HEK293 (cell line): Measurements from ENCODE around the gene DYNC1I1.

Experiments used
- CTCF ChIA-PET: fragments of 350-600 bp; formaldehyde crosslinking; extraction: SDS; loops from one replicate; lab custom pipeline; 2021; ENCODE audit warnings: antibody characterized with exemption; lab: Yijun Ruan, JAX
- POLR2A ChIA-PET: fragments of 300-600 bp; formaldehyde crosslinking; extraction: SDS; loops from one replicate; lab custom pipeline; 2020; ENCODE audit warnings: antibody characterized with exemption, inconsistent platforms; lab: Yijun Ruan, JAX
- H3K27ac ChIP-seq: fragments of 200-500 bp; sonication (Bioruptor generic); 2 replicates; pipeline ENCODE4 v1.5.1; 2014; ENCODE audit warnings: low read depth, low read length, control low read depth, inconsistent platforms; ENCODE audit errors: extremely low read depth
- H3K36me3 ChIP-seq, 2 experiments: fragments of 200-500 bp in 1 of 2; sonication (Bioruptor generic) in 1 of 2; 1 replicate in 1 of 2; 2 replicates in 1 of 2; pipeline ENCODE4 v1.5.1; 2014 to 2017; ENCODE audit warnings: inconsistent platforms in 2 of 2, low read length in 2 of 2; ENCODE audit not compliant: control insufficient read depth in 2 of 2, insufficient read depth in 1 of 2
- H3K4me1 ChIP-seq: fragments of 200-500 bp; sonication (Bioruptor generic); 2 replicates; pipeline ENCODE4 v1.5.1; 2014; ENCODE audit warnings: mild to moderate bottlenecking, low read length, inconsistent platforms; ENCODE audit not compliant: control insufficient read depth, insufficient read depth
- H3K4me3 ChIP-seq: 2 replicates; pipeline ENCODE4 v1.5.1; 2011; ENCODE audit warnings: low read depth, mild to moderate bottlenecking, control low read depth, low read length, moderate library complexity
- H3K9me3 ChIP-seq: fragments of 200-500 bp; sonication (Bioruptor generic); 2 replicates; pipeline ENCODE4 v1.5.1; 2014; ENCODE audit warnings: low read depth, low read length, inconsistent platforms; ENCODE audit not compliant: control insufficient read depth, insufficient read depth
- CTCF ChIP-seq: fragments of 450-650 bp; formaldehyde crosslinking; IDR thresholded peaks from 2 replicates; pipeline ENCODE4 v1.5.1; 2016; ENCODE audit warnings: missing biosample characterization, missing genetic modification characterization
- HOXA7 ChIP-seq: sonication (generic); formaldehyde crosslinking; IDR thresholded peaks from 2 replicates; pipeline ENCODE4 v1.8.1; 2022; ENCODE audit warnings: missing genetic modification reagents, borderline replicate concordance
- KLF8 ChIP-seq: fragments of 450-650 bp; formaldehyde crosslinking; IDR thresholded peaks from 2 replicates; pipeline ENCODE4 v1.5.1; 2016; ENCODE audit warnings: missing biosample characterization, missing genetic modification characterization
- SCRT2 ChIP-seq: fragments of 450-650 bp; formaldehyde crosslinking; IDR thresholded peaks from 2 replicates; pipeline ENCODE4 v1.5.1; 2016; ENCODE audit warnings: missing biosample characterization, missing genetic modification characterization
- ZBTB17 ChIP-seq: fragments of 450-650 bp; formaldehyde crosslinking; IDR thresholded peaks from 2 replicates; pipeline ENCODE4 v1.5.1; 2016; ENCODE audit warnings: missing biosample characterization, missing genetic modification characterization
- ZBTB20 ChIP-seq: fragments of 450-650 bp; formaldehyde crosslinking; IDR thresholded peaks from 2 replicates; pipeline ENCODE4 v1.5.1; 2016; ENCODE audit warnings: missing biosample characterization, missing genetic modification characterization
- ZBTB7A ChIP-seq: fragments of 450-650 bp; formaldehyde crosslinking; IDR thresholded peaks from 2 replicates; pipeline ENCODE4 v1.5.1; 2016; ENCODE audit warnings: low read depth, missing biosample characterization, missing genetic modification characterization
- ZFHX2 ChIP-seq: fragments of 450-650 bp; formaldehyde crosslinking; conservative IDR thresholded peaks from 2 replicates; pipeline ENCODE4 v1.5.1; 2016; ENCODE audit warnings: missing biosample characterization, missing genetic modification characterization
- ZNF174 ChIP-seq: fragments of 450-650 bp; formaldehyde crosslinking; IDR thresholded peaks from 2 replicates; pipeline ENCODE4 v1.5.0; 2017; ENCODE audit warnings: missing biosample characterization, mild to moderate bottlenecking, missing genetic modification characterization
- ZNF23 ChIP-seq: fragments of 450-650 bp; formaldehyde crosslinking; IDR thresholded peaks from 2 replicates; pipeline ENCODE4 v1.5.1; 2016; ENCODE audit warnings: missing biosample characterization, missing genetic modification characterization, borderline replicate concordance
- ZNF311 ChIP-seq: fragments of 450-650 bp; formaldehyde crosslinking; IDR thresholded peaks from 2 replicates; pipeline ENCODE4 v1.5.1; 2017; ENCODE audit warnings: missing biosample characterization, missing genetic modification characterization, borderline replicate concordance
- ZNF404 ChIP-seq: fragments of 450-650 bp; formaldehyde crosslinking; IDR thresholded peaks from 2 replicates; pipeline ENCODE4 v1.5.1; 2017; ENCODE audit warnings: missing biosample characterization, missing genetic modification characterization
- ZNF473 ChIP-seq: fragments of 450-650 bp; formaldehyde crosslinking; IDR thresholded peaks from 2 replicates; pipeline ENCODE4 v1.5.1; 2017; ENCODE audit warnings: missing biosample characterization, missing genetic modification characterization
- ZNF510 ChIP-seq: fragments of 450-650 bp; formaldehyde crosslinking; IDR thresholded peaks from 2 replicates; pipeline ENCODE4 v1.5.1; 2018; ENCODE audit warnings: mild to moderate bottlenecking, missing genetic modification characterization, missing biosample characterization; ENCODE audit not compliant: insufficient replicate concordance
- ZNF558 ChIP-seq: fragments of 450-650 bp; formaldehyde crosslinking; IDR thresholded peaks from 2 replicates; pipeline ENCODE4 v1.5.1; 2016; ENCODE audit warnings: missing biosample characterization, missing genetic modification characterization
- ZNF654 ChIP-seq: fragments of 450-650 bp; formaldehyde crosslinking; IDR thresholded peaks from 2 replicates; pipeline ENCODE4 v1.5.1; 2016; ENCODE audit warnings: low read depth, missing biosample characterization, missing genetic modification characterization
- ZNF837 ChIP-seq: fragments of 450-650 bp; formaldehyde crosslinking; IDR thresholded peaks from 2 replicates; pipeline ENCODE4 v1.5.1; 2016; ENCODE audit warnings: missing biosample characterization, missing genetic modification characterization
- TF ChIP-seq, protein P1 (sequence below): fragments of 450-650 bp; formaldehyde crosslinking; IDR thresholded peaks from 2 replicates; pipeline ENCODE4 v1.5.1; 2016; ENCODE audit warnings: missing biosample characterization, missing genetic modification characterization
- TF ChIP-seq, protein P2 (sequence below): fragments of 450-650 bp; formaldehyde crosslinking; IDR thresholded peaks from 2 replicates; pipeline ENCODE4 v1.5.1; 2016; ENCODE audit warnings: missing biosample characterization, missing genetic modification characterization

DYNC1I1 gene

GRCh38 chr7:95723583-95724180 is 48.7 kb upstream of the DYNC1I1 start:
- Histone ChIP-seq H3K4me1 (no peaks in the 10 kb centered on the region), H3K4me3 (no peak overlapping the region), H3K27ac (no peak overlapping the region), H3K9me3 (no peaks in the 10 kb centered on the region), H3K36me3 (no peaks in the 10 kb centered on the region)
- ChIA-PET CTCF (interaction anchor here (0.6 to 7.8 kb wide), 21 partner anchors 10 to 1671 kb away, joined by 3 to 205 read pairs (median 4); no protein-coding TSS in a partner anchor), POLR2A (no interaction called here)
- TF ChIP-seq ZNF654 (peak; percentile 93), ZFHX2 (no peak), KLF8 (tag by site-specific recombination) (no peak), ZBTB7A (tag by site-specific recombination) (no peak), ZNF23 (tag by site-specific recombination) (no peak), ZNF837 (no peak), ZBTB20 (tag by site-specific recombination) (no peak), ZNF174 (tag by site-specific recombination) (no peak), CTCF (tag by site-specific recombination) (peak; percentile 68)
- TF ChIP-seq, all 188 proteins: peak for 2

DNA sequence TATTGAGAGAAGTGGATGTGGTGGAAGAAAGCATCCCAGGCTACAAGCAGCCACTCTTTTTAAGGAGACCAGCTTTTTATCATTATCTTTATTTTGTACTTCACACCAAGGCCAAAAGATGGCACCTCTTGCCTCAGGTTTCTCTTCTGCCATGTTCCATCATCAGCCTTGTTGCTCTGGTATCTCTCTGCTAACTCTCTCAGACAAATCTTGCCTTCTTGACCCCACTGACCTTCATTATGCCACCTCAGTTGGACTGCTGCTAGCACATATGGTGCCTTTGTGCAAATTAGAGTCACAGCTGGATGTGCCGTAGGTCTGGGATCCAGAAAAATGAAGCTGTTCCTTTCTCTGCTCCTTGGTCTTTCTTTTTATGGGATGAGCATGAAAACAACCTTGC is 47.1 kb upstream of the DYNC1I1 start:
- Histone ChIP-seq H3K36me3 (no peaks in the 10 kb centered on the region), H3K27ac (no peak overlapping the region), H3K9me3 (no peaks in the 10 kb centered on the region), H3K4me1 (no peaks in the 10 kb centered on the region), H3K4me3 (no peak overlapping the region)
- POLR2A ChIA-PET, result interaction anchor here (1.3 kb wide), 1 partner anchor 146 kb away, joined by 3 read pairs; no protein-coding TSS in a partner anchor
- TF ChIP-seq ZNF404 (tag by site-specific recombination) (no peak), ZNF654 (peak; percentile 58), ZBTB17 (tag by site-specific recombination) (peak; percentile 37; the same call in 1 of the 2 replicates), HOXA7 (CRISPR knock-in tag) (no peak)
- TF ChIP-seq, protein P1, sequence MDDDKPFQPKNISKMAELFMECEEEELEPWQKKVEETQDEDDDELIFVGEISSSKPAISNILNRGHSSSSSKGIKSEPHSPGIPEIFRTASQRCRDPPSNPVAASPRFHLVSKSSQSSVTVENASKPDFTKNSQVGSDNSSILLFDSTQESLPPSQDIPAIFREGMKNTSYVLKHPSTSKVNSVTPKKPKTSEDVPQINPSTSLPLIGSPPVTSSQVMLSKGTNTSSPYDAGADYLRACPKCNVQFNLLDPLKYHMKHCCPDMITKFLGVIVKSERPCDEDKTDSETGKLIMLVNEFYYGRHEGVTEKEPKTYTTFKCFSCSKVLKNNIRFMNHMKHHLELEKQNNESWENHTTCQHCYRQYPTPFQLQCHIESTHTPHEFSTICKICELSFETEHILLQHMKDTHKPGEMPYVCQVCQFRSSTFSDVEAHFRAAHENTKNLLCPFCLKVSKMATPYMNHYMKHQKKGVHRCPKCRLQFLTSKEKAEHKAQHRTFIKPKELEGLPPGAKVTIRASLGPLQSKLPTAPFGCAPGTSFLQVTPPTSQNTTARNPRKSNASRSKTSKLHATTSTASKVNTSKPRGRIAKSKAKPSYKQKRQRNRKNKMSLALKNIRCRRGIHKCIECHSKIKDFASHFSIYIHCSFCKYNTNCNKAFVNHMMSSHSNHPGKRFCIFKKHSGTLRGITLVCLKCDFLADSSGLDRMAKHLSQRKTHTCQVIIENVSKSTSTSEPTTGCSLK (tag by site-specific recombination), result no peak
- CTCF ChIA-PET, result interaction anchor here (0.6 to 7.8 kb wide), 11 partner anchors 10 to 761 kb away, joined by 3 to 205 read pairs (median 3); no protein-coding TSS in a partner anchor

DNA sequence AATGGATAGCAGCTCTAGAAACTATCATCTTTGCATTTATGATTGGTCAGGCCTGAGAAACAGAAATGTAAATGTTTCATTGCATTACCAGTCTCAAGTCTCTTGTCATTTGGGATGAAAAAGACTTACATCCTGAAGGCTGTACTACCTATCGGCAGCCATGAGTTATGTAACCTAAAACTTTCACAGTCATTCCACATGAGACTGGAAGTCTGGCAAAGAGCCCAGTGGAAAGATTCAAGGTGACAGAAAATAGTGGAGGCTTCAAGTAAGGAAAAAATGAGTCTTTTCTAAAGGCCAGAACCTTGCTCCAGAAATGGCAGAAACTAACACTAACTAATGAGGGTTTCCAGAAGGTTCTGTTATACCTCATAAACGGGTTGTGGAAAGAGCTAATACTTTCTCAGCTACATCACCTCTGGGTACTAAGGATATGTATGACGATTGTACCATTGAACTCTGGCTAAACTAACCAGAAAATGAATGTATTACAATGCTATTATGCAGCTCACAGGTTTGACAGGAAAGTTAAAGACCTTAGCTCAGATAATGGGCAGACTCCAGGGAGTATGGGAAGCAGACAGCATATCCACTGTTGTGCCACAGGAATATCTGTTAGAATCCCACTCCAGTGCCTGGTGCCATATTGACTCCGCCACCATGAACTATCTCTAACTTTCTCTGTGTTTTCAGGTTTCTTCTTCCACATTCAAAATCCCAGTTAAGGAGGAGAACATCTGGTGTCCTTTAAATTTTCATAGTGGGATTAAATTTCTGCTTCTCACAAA is 41.7 kb upstream of the DYNC1I1 start:
- no peak overlapping the region for H3K27ac ChIP-seq
- no peaks in the 10 kb centered on the region for H3K4me1 ChIP-seq
- ChIA-PET CTCF (interaction anchor here (0.6 to 2.7 kb wide), 3 partner anchors 140 to 519 kb away, joined by 3 to 14 read pairs (median 8); no protein-coding TSS in a partner anchor), POLR2A (no interaction called here)
- H3K4me3 ChIP-seq, result no peak overlapping the region
- no peaks in the 10 kb centered on the region for H3K36me3 ChIP-seq
- TF ChIP-seq ZNF473 (tag by site-specific recombination) (no peak), ZNF510 (no peak), SCRT2 (tag by site-specific recombination) (no peak), ZNF311 (tag by site-specific recombination) (no peak), ZNF558 (tag by site-specific recombination) (no peak)
- TF ChIP-seq, protein P2, sequence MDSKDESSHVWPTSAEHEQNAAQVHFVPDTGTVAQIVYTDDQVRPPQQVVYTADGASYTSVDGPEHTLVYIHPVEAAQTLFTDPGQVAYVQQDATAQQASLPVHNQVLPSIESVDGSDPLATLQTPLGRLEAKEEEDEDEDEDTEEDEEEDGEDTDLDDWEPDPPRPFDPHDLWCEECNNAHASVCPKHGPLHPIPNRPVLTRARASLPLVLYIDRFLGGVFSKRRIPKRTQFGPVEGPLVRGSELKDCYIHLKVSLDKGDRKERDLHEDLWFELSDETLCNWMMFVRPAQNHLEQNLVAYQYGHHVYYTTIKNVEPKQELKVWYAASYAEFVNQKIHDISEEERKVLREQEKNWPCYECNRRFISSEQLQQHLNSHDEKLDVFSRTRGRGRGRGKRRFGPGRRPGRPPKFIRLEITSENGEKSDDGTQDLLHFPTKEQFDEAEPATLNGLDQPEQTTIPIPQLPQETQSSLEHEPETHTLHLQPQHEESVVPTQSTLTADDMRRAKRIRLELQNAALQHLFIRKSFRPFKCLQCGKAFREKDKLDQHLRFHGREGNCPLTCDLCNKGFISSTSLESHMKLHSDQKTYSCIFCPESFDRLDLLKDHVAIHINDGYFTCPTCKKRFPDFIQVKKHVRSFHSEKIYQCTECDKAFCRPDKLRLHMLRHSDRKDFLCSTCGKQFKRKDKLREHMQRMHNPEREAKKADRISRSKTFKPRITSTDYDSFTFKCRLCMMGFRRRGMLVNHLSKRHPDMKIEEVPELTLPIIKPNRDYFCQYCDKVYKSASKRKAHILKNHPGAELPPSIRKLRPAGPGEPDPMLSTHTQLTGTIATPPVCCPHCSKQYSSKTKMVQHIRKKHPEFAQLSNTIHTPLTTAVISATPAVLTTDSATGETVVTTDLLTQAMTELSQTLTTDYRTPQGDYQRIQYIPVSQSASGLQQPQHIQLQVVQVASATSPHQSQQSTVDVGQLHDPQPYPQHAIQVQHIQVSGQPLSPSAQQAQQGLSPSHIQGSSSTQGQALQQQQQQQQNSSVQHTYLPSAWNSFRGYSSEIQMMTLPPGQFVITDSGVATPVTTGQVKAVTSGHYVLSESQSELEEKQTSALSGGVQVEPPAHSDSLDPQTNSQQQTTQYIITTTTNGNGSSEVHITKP (tag by site-specific recombination), result no peak
- no peaks in the 10 kb centered on the region for H3K9me3 ChIP-seq
